ENCODE results near the gene NCKAP1.

DNA sequence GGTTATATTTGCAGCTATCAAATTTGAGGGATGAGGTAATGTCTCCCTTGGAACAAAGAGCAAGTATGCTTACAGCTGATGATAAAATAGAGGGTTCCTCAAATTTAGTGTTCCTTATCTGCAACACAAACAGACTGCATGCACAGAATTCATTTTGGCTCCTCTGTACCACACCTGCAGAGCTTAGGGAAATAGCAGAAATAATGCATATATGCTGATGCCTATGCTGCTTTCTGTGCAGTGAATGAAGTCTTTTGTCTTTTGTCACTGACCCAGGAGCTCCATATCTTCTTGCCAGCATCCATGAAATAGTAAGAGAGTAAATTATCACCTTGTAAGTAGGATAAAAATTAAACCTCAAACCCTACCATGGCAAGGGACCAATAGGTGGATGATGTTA lies 69.8 kb downstream of the NCKAP1 start:
- TF ChIP-seq FOSL2 (IDR thresholded peaks at IDR 0.05): no peak
- TF ChIP-seq FOSL2 (CRISPR knock-in tag; IDR thresholded peaks at IDR 0.05): no peak
- no peak for TF ChIP-seq CTCF (IDR thresholded peaks at IDR 0.05)
- TF ChIP-seq, protein P1, sequence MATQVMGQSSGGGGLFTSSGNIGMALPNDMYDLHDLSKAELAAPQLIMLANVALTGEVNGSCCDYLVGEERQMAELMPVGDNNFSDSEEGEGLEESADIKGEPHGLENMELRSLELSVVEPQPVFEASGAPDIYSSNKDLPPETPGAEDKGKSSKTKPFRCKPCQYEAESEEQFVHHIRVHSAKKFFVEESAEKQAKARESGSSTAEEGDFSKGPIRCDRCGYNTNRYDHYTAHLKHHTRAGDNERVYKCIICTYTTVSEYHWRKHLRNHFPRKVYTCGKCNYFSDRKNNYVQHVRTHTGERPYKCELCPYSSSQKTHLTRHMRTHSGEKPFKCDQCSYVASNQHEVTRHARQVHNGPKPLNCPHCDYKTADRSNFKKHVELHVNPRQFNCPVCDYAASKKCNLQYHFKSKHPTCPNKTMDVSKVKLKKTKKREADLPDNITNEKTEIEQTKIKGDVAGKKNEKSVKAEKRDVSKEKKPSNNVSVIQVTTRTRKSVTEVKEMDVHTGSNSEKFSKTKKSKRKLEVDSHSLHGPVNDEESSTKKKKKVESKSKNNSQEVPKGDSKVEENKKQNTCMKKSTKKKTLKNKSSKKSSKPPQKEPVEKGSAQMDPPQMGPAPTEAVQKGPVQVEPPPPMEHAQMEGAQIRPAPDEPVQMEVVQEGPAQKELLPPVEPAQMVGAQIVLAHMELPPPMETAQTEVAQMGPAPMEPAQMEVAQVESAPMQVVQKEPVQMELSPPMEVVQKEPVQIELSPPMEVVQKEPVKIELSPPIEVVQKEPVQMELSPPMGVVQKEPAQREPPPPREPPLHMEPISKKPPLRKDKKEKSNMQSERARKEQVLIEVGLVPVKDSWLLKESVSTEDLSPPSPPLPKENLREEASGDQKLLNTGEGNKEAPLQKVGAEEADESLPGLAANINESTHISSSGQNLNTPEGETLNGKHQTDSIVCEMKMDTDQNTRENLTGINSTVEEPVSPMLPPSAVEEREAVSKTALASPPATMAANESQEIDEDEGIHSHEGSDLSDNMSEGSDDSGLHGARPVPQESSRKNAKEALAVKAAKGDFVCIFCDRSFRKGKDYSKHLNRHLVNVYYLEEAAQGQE (IDR thresholded peaks at IDR 0.05): no peak
- TF ChIP-seq ZC3H11A (IDR thresholded peaks at IDR 0.05): no peak
- no peak for TF ChIP-seq RFX5 (IDR thresholded peaks at IDR 0.05)
- TF ChIP-seq, protein P2, sequence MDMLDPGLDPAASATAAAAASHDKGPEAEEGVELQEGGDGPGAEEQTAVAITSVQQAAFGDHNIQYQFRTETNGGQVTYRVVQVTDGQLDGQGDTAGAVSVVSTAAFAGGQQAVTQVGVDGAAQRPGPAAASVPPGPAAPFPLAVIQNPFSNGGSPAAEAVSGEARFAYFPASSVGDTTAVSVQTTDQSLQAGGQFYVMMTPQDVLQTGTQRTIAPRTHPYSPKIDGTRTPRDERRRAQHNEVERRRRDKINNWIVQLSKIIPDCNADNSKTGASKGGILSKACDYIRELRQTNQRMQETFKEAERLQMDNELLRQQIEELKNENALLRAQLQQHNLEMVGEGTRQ (IDR thresholded peaks at IDR 0.05): no peak
